NCI-H2196 treated with DMSO at 0.1 percent for 48 hours (cell line): ENCODE measurements around the gene INA.
"Not testable (repeated sequence)": the region's sequence is repeated elsewhere in the genome, so short reads cannot be mapped to it uniquely, and the experiment has no call there.

Source experiments
- DNase-seq: peaks from one replicate; lab custom pipeline; 2025; ENCODE audit not compliant: unreplicated experiment; lab: John Stamatoyannopoulos, UW

INA gene

GRCh38 chr10:103276896-103277712 lies at the start of gene INA:
TSS of gene INA (plus strand) at chr10:103277138. CDS start at chr10:103277212, 74 bp downstream.
- DNase-seq: peak; percentile 38

- DNase-seq: no peak
These were observed 49.5 kb upstream of the INA start for GRCh38 chr10:103227416-103227815.

GRCh38 chr10:103231047-103231551 lies 45.8 kb upstream of the INA start:
- DNase-seq: no peak

- DNase-seq: no peak
These were observed 44.7 kb upstream of the INA start for GRCh38 chr10:103232131-103232673.

- DNase-seq: no peak
These were observed 44.0 kb upstream of the INA start for GRCh38 chr10:103232772-103233488.

GRCh38 chr10:103235775-103236174 lies 41.2 kb upstream of the INA start:
- DNase-seq: no peak

- DNase-seq: no peak
These were observed 38.3 kb upstream of the INA start for GRCh38 chr10:103238506-103239252.

GRCh38 chr10:103241262-103242011 lies 35.5 kb upstream of the INA start:
- peak; percentile 12 for DNase-seq

GRCh38 chr10:103244666-103245271 lies 32.2 kb upstream of the INA start:
- peak; percentile 1 for DNase-seq

GRCh38 chr10:103245587-103245986 lies 31.4 kb upstream of the INA start, which contains the start of gene RPEL1:
TSS of gene RPEL1 (plus strand) at chr10:103245887. CDS start at chr10:103245997, 110 bp downstream.
- DNase-seq: not testable (repeated sequence)

GRCh38 chr10:103246324-103246723 lies 30.6 kb upstream of the INA start:
- DNase-seq: no peak

- DNase-seq: no peak
These were observed 22.8 kb upstream of the INA start for GRCh38 chr10:103254113-103254512.

GRCh38 chr10:103254538-103255325 lies 22.2 kb upstream of the INA start:
- no peak for DNase-seq

GRCh38 chr10:103256613-103257012 lies 20.3 kb upstream of the INA start:
- DNase-seq: no peak

GRCh38 chr10:103257812-103258211 lies 19.1 kb upstream of the INA start:
- DNase-seq: no peak

GRCh38 chr10:103258928-103259327 lies 18.0 kb upstream of the INA start:
- DNase-seq: not testable (repeated sequence)

- no peak for DNase-seq
These were observed 16.9 kb upstream of the INA start for GRCh38 chr10:103259989-103260388.

GRCh38 chr10:103262229-103262628 lies 14.7 kb upstream of the INA start:
- no peak for DNase-seq

GRCh38 chr10:103265717-103266329 lies 11.1 kb upstream of the INA start:
- no peak for DNase-seq
